NCI-H82 treated with DMSO at 0.1 percent for 48 hours (cell line): ENCODE results near the gene CDH23.

Experiments used
- DNase-seq: peaks from one replicate; lab custom pipeline; 2025; ENCODE audit not compliant: unreplicated experiment; lab: John Stamatoyannopoulos, UW

Gene CDH23

GRCh38 chr10:71531485-71532446 is 135.0 kb downstream of the CDH23 start:
- DNase-seq, result peak; percentile 45

- DNase-seq, result no peak
Measured at GRCh38 chr10:71532878-71533277, 136.2 kb downstream of the CDH23 start.

- no peak for DNase-seq
Measured at GRCh38 chr10:71533936-71534335, 137.2 kb downstream of the CDH23 start.

- no peak for DNase-seq
Measured at GRCh38 chr10:71534568-71535194, 138.0 kb downstream of the CDH23 start.

GRCh38 chr10:71536332-71536731 is 139.6 kb downstream of the CDH23 start:
- DNase-seq, result no peak

- no peak for DNase-seq
Measured at GRCh38 chr10:71537125-71537524, 140.4 kb downstream of the CDH23 start.

GRCh38 chr10:71537681-71538080 is 141.0 kb downstream of the CDH23 start:
- no peak for DNase-seq

- no peak for DNase-seq
Measured at GRCh38 chr10:71538608-71539260, 142.0 kb downstream of the CDH23 start.

GRCh38 chr10:71539442-71540118 is 142.9 kb downstream of the CDH23 start:
- DNase-seq, result no peak

- no peak for DNase-seq
Measured at GRCh38 chr10:71542478-71542877, 145.8 kb downstream of the CDH23 start.

- no peak for DNase-seq
Measured at GRCh38 chr10:71543608-71544170, 147.0 kb downstream of the CDH23 start.

- DNase-seq, result peak; percentile 52
Measured at GRCh38 chr10:71545001-71545400, 148.3 kb downstream of the CDH23 start.

- no peak for DNase-seq
Measured at GRCh38 chr10:71546220-71546619, 149.5 kb downstream of the CDH23 start.

- DNase-seq, result no peak
Measured at GRCh38 chr10:71547312-71547711, 150.6 kb downstream of the CDH23 start.

- peak; percentile 51 for DNase-seq
Measured at GRCh38 chr10:71547876-71548846, 151.4 kb downstream of the CDH23 start.

- DNase-seq, result no peak
Measured at GRCh38 chr10:71549766-71550533, 153.2 kb downstream of the CDH23 start.

- no peak for DNase-seq
Measured at GRCh38 chr10:71550628-71551027, 153.9 kb downstream of the CDH23 start.

GRCh38 chr10:71551970-71552369 is 155.2 kb downstream of the CDH23 start:
- no peak for DNase-seq

- no peak for DNase-seq
Measured at GRCh38 chr10:71553432-71553831, 156.7 kb downstream of the CDH23 start.
